ENCODE measurements around the gene IFT122.
"Not testable (repeated sequence)": the region's sequence is repeated elsewhere in the genome, so short reads cannot be mapped to it uniquely, and the experiment has no call there.

Gene IFT122

GRCh38 chr3:129506231-129506742, 66.3 kb downstream of the IFT122 start:
- DNase-seq (ENCODE audit: low read depth) = no peak
- H3K4me3 ChIP-seq (ENCODE audit: low read depth, low read length) = no peak overlapping the region
- no peak for TF ChIP-seq CTCF (IDR thresholded peaks at IDR 0.05; ENCODE audit: insufficient read depth, low read depth, low read length, missing control alignments)

GRCh38 chr3:129507181-129507831, 67.3 kb downstream of the IFT122 start:
- DNase-seq (ENCODE audit: low read depth) = no peak
- H3K4me3 ChIP-seq (ENCODE audit: low read depth, low read length) = no peak overlapping the region
- no peak for TF ChIP-seq CTCF (IDR thresholded peaks at IDR 0.05; ENCODE audit: insufficient read depth, low read depth, low read length, missing control alignments)

GRCh38 chr3:129512595-129512994, 72.6 kb downstream of the IFT122 start:
- no peak for TF ChIP-seq CTCF (IDR thresholded peaks at IDR 0.05; ENCODE audit: insufficient read depth, low read depth, low read length, missing control alignments)
- H3K4me3 ChIP-seq (ENCODE audit: low read depth, low read length) = no peak overlapping the region
- DNase-seq (ENCODE audit: low read depth) = no peak

- H3K4me3 ChIP-seq (ENCODE audit: low read depth, low read length) = no peak overlapping the region
- no peak for TF ChIP-seq CTCF (IDR thresholded peaks at IDR 0.05; ENCODE audit: insufficient read depth, low read depth, low read length, missing control alignments)
- no peak for DNase-seq (ENCODE audit: low read depth)
Observed at GRCh38 chr3:129513705-129514104, 73.7 kb downstream of the IFT122 start.

- TF ChIP-seq CTCF (IDR thresholded peaks at IDR 0.05; ENCODE audit: insufficient read depth, low read depth, low read length, missing control alignments) = no peak
- DNase-seq (ENCODE audit: low read depth) = no peak
- no peak overlapping the region for H3K4me3 ChIP-seq (ENCODE audit: low read depth, low read length)
Observed at GRCh38 chr3:129514110-129514509, 74.1 kb downstream of the IFT122 start.

GRCh38 chr3:129514563-129514962, 74.5 kb downstream of the IFT122 start:
- no peak for DNase-seq (ENCODE audit: low read depth)
- H3K4me3 ChIP-seq (ENCODE audit: low read depth, low read length) = no peak overlapping the region
- TF ChIP-seq CTCF (IDR thresholded peaks at IDR 0.05; ENCODE audit: insufficient read depth, low read depth, low read length, missing control alignments) = no peak

GRCh38 chr3:129515108-129515820, 75.2 kb downstream of the IFT122 start:
- not testable (repeated sequence) for DNase-seq (ENCODE audit: low read depth); H3K4me3 ChIP-seq (ENCODE audit: low read depth, low read length)

- H3K4me3 ChIP-seq (ENCODE audit: low read depth, low read length); DNase-seq (ENCODE audit: low read depth): not testable (repeated sequence)
Observed at GRCh38 chr3:129515821-129516432, 75.9 kb downstream of the IFT122 start.
